ENCODE data around the gene KIF1B. TPM values are rescaled to one million over a fixed set of nuclear protein-coding genes. Genes with fewer than 3 reads are reported as not detected.

Gene KIF1B
- total RNA-seq, 1 donor from 2014 or later: 35.5 TPM

DNA sequence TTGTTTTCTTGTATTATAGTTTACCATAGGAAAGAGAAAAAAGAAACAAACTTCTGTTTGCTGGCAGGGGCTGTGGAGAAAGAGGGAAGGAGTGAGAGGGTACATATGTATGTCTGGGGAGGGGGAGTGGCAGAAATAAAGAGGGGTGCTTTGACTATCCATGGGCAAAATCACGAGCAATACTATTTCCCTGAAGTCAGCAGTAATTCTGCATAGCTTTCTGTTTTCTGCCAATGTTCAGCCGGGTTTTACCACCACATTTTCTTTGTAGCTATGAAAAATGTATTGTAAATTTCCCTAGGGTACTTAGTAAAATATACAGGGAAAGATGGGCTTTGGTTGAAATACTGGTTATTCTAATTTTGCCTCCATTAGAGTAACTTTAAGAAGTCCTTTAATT, 143.3 kb downstream of the KIF1B start:
- Histone ChIP-seq H3K36me3 (peaks cover 37% of the 10 kb centered on the region), H3K4me3 (no peak overlapping the region), H3K27ac (no peak overlapping the region), H3K27me3 (no peaks in the 10 kb centered on the region), H3K4me1 (no peaks in the 10 kb centered on the region), H3K9me3 (no peaks in the 10 kb centered on the region)
- no peak for DNase-seq
- intact Hi-C loops (cut with DNase I): no loop called here
- no peak for ATAC-seq
- TF ChIP-seq, protein P1, sequence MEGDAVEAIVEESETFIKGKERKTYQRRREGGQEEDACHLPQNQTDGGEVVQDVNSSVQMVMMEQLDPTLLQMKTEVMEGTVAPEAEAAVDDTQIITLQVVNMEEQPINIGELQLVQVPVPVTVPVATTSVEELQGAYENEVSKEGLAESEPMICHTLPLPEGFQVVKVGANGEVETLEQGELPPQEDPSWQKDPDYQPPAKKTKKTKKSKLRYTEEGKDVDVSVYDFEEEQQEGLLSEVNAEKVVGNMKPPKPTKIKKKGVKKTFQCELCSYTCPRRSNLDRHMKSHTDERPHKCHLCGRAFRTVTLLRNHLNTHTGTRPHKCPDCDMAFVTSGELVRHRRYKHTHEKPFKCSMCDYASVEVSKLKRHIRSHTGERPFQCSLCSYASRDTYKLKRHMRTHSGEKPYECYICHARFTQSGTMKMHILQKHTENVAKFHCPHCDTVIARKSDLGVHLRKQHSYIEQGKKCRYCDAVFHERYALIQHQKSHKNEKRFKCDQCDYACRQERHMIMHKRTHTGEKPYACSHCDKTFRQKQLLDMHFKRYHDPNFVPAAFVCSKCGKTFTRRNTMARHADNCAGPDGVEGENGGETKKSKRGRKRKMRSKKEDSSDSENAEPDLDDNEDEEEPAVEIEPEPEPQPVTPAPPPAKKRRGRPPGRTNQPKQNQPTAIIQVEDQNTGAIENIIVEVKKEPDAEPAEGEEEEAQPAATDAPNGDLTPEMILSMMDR (IDR thresholded peaks at IDR 0.05): no peak

DNA sequence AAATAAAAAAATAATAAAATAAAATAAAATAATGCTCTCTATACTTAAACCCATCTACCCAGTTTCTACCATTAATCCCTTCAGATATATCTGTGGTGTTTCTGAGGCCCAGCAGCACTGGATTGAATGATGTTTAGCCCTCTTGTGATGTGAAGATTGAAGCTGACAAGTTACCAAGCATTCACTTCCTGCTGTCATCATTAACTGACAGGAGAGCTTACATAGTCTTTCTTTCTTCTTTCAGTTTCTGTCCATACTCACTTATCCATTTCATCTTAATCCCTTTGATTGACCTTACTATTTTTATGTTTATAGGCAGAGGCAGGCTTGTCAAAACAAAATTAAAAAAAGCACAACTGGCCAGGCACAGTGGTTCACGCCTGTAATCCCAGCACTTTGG, 149.7 kb downstream of the KIF1B start:
- intact Hi-C loops (cut with DNase I): no loop called here
- TF ChIP-seq, protein P1 (IDR thresholded peaks at IDR 0.05): no peak
- no peak overlapping the region for H3K4me3 ChIP-seq
- peaks cover 40% of the 10 kb centered on the region for H3K36me3 ChIP-seq
- DNase-seq: no peak
- no peaks in the 10 kb centered on the region for H3K27me3 ChIP-seq
- no peak overlapping the region for H3K27ac ChIP-seq
- no peaks in the 10 kb centered on the region for H3K9me3 ChIP-seq
- no peak for ATAC-seq
- no peaks in the 10 kb centered on the region for H3K4me1 ChIP-seq

DNA sequence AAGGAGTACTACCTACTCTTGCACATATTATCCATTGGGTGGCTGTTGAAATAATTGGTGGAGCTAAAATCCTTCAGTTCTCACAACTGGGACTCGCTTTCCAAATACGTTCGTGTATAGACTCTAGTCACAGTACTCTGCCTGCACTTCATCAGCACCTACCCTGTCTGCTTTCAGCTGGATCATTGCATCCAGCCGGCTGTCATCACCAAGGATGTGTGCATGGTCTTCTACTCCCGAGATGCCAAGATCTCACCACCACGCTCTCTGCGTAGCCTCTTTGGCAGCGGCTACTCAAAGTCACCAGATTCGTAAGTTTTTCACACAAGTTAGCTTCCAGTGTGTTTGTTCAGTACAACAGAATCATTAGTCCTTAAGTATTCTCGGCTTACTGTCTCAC, 151.1 kb downstream of the KIF1B start:
- Histone ChIP-seq H3K4me3 (no peak overlapping the region), H3K9me3 (no peaks in the 10 kb centered on the region), H3K4me1 (no peaks in the 10 kb centered on the region), H3K27ac (no peak overlapping the region), H3K36me3 (peaks cover 55% of the 10 kb centered on the region), H3K27me3 (no peaks in the 10 kb centered on the region)
- DNase-seq (no peak), ATAC-seq (no peak)
- TF ChIP-seq, protein P1 (IDR thresholded peaks at IDR 0.05): no peak
- intact Hi-C loops (cut with DNase I): no loop called here

DNA sequence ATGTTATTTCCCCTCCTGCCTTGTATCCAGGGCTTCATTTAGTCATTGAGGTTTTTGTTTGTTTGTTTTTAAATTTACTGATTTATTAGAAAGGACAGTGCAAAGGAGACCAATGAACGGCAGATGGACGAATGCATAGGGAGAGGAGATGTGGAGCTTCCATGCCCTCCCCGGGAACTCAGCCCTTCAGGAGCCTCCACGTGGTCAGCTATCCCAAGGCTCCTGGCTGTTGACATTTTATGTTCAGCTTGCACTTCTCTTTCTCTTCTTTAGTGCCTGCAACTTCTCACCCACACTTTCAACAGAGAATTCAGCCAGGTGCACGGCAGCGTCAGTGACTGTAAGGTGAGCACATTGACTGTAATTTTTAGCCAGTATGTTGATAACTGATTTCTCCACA, 157.8 kb downstream of the KIF1B start:
- intact Hi-C loops (cut with DNase I): no loop called here
- ATAC-seq (no peak), DNase-seq (no peak)
- Histone ChIP-seq H3K4me3 (no peak overlapping the region), H3K27me3 (no peaks in the 10 kb centered on the region), H3K36me3 (peaks cover 65% of the 10 kb centered on the region), H3K9me3 (no peaks in the 10 kb centered on the region), H3K4me1 (no peaks in the 10 kb centered on the region), H3K27ac (no peak overlapping the region)
- TF ChIP-seq, protein P1 (IDR thresholded peaks at IDR 0.05): no peak

DNA sequence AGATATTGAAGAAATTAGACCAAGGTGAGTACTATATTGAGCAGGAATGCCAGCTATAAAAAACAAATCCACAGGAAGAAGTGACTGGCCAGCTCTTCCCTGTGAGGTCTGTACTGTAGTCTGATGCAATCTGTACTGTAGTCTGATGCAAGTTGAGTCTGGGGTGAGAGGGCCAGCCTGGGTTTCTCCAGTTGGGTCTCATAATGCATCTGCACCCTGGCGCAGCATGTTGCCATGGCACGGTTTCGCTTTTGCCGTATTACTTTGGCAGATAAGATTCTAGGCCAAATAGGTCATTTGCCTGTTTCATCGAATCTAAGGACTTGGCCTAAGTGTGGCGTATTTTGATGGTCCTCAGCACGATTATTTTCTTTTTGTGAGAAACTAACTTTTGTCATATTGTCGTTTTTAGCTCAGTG, 164.1 kb downstream of the KIF1B start:
- TF ChIP-seq, protein P1 (IDR thresholded peaks at IDR 0.05): no peak
- Histone ChIP-seq H3K4me3 (no peak overlapping the region), H3K27ac (no peak overlapping the region), H3K9me3 (no peaks in the 10 kb centered on the region), H3K36me3 (peaks cover 67% of the 10 kb centered on the region), H3K4me1 (peaks cover 7% of the 10 kb centered on the region), H3K27me3 (no peaks in the 10 kb centered on the region)
- ATAC-seq: no peak
- DNase-seq: no peak
- intact Hi-C loops (cut with DNase I): loop anchor here (10.0 kb wide), 1 partner anchor 50 kb away; no protein-coding TSS in a partner anchor
